ENCODE measurements around the gene TMEM250. TPM values are rescaled to one million over a fixed set of nuclear protein-coding genes. Genes with fewer than 3 reads are reported as not detected.

Gene TMEM250
- total RNA-seq, 1 donor from 2014 or later = 33.6 TPM

DNA sequence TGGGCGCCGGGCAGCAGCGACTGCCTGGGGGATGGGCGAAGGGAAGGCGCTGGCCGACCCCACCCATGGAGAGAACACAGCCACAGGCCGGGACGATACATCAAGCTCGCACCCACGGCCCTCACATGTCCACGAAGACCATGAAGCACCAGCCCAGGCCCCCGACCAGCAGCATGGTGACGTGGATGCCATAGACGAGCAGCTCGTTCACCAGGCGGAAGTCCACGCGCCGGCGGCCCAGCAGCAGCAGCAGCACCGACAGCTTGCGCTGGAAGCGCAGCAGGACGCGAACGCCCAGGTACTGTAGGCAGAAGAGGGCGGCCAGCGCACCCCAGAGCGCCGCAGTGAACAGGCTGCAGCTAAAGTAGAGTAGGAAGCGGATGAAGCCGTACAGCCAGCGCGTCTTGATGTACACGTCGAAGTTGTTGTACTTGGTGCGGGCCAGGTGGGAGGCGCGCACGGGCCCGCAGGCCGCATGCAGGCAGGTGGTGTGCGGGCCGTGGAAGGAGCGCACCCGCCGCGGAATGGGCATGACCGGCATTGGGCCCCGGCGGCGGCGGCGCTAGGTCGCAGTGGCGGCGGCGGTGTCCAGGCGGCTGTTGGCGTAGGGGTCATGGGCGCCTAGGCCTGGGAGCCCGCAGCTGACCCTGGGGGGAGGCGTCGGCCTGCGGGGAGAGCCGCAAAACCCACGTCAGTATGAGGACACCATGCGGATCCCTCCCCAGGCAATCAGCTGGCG is 2.1 kb downstream of the TMEM250 start:
- H3K4me3 Mint-ChIP-seq (ENCODE audit: unreplicated experiment) = no peak overlapping the region
- H3K27ac Mint-ChIP-seq (ENCODE audit: unreplicated experiment) = no peak overlapping the region
- H3K9me3 Mint-ChIP-seq (ENCODE audit: unreplicated experiment) = no peaks in the 10 kb centered on the region
- H3K27me3 Mint-ChIP-seq (ENCODE audit: unreplicated experiment) = peaks cover 2% of the 10 kb centered on the region
- TF ChIP-seq CTCF (IDR thresholded peaks at IDR 0.05; ENCODE audit: unreplicated experiment) = no peak
- H3K4me1 Mint-ChIP-seq (ENCODE audit: unreplicated experiment) = no peaks in the 10 kb centered on the region
- no peak for DNase-seq (ENCODE audit: low spot score)
- no peaks in the 10 kb centered on the region for H3K36me3 Mint-ChIP-seq (ENCODE audit: low read depth, unreplicated experiment)

DNA sequence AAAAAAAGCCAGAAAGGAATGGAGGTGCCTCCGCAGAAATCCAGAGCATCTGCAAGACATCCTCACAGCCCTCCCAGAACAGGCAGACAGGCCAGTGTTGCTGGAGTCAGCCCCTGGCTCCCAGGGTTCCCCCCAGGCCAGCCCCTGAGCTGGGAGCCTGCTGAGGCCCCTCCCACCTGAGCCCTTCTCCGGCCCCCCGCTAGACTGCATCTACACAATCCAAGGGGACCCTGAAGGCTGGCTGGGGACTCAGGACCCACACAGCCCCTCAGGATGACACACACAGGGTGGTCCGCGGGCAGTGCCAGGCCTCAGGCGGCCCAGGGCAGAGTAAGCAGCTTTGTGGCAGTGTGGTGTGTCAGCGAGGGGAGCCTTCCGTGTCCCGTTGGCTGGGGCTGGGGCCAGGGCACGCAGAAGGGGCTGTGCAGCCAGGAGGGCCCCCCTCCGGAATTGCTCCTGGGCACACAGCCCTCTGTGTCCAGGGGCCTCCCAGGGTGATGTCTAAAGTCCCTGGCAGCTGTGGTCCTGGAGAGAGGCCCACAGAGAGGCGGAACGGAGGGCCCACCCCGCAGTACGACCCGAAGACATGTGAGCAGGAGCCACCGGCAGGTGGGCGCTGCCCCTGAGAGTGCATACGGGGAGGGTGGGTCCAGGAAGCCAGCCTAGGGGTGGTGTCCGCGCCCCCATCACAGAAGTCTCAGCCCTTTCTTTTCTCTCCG is 2.9 kb downstream of the TMEM250 start:
- DNase-seq (ENCODE audit: low spot score) = no peak
- no peaks in the 10 kb centered on the region for H3K9me3 Mint-ChIP-seq (ENCODE audit: unreplicated experiment)
- no peaks in the 10 kb centered on the region for H3K36me3 Mint-ChIP-seq (ENCODE audit: low read depth, unreplicated experiment)
- H3K4me1 Mint-ChIP-seq (ENCODE audit: unreplicated experiment) = no peaks in the 10 kb centered on the region
- no peak overlapping the region for H3K27ac Mint-ChIP-seq (ENCODE audit: unreplicated experiment)
- no peak overlapping the region for H3K4me3 Mint-ChIP-seq (ENCODE audit: unreplicated experiment)
- H3K27me3 Mint-ChIP-seq (ENCODE audit: unreplicated experiment) = peaks cover 2% of the 10 kb centered on the region
- TF ChIP-seq CTCF (IDR thresholded peaks at IDR 0.05; ENCODE audit: unreplicated experiment) = no peak

- H3K36me3 Mint-ChIP-seq (ENCODE audit: low read depth, unreplicated experiment) = no peaks in the 10 kb centered on the region
- no peak overlapping the region for H3K27ac Mint-ChIP-seq (ENCODE audit: unreplicated experiment)
- no peak for DNase-seq (ENCODE audit: low spot score)
- H3K27me3 Mint-ChIP-seq (ENCODE audit: unreplicated experiment) = peaks cover 2% of the 10 kb centered on the region
- no peaks in the 10 kb centered on the region for H3K4me1 Mint-ChIP-seq (ENCODE audit: unreplicated experiment)
- H3K4me3 Mint-ChIP-seq (ENCODE audit: unreplicated experiment) = no peak overlapping the region
- no peak for TF ChIP-seq CTCF (IDR thresholded peaks at IDR 0.05; ENCODE audit: unreplicated experiment)
- H3K9me3 Mint-ChIP-seq (ENCODE audit: unreplicated experiment) = no peaks in the 10 kb centered on the region
Measured at GRCh38 chr9:136115206-136115605, 3.5 kb downstream of the TMEM250 start.

DNA sequence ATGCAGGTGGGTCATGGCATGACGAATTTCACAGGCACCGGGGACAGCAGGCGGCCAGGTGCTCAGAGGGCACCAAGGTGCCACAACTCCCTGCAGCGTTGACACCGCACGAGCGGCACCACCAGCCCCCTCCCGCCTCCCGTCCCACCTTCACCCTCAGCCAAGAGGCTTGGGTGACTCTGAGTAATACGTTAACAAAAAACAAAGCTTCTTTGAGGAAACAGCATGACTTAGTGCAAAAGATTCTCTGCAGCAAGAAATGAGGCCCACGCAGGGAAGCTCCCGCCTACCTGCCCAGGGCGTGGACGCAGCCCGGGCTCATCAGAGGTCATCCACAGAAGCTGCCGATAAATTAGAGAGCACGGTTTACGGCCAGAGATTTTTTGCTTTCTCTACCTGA is 4.1 kb downstream of the TMEM250 start:
- H3K27me3 Mint-ChIP-seq (ENCODE audit: unreplicated experiment) = peaks cover 2% of the 10 kb centered on the region
- no peak for DNase-seq (ENCODE audit: low spot score)
- no peak for TF ChIP-seq CTCF (IDR thresholded peaks at IDR 0.05; ENCODE audit: unreplicated experiment)
- no peaks in the 10 kb centered on the region for H3K4me1 Mint-ChIP-seq (ENCODE audit: unreplicated experiment)
- H3K4me3 Mint-ChIP-seq (ENCODE audit: unreplicated experiment) = no peak overlapping the region
- H3K9me3 Mint-ChIP-seq (ENCODE audit: unreplicated experiment) = no peaks in the 10 kb centered on the region
- H3K36me3 Mint-ChIP-seq (ENCODE audit: low read depth, unreplicated experiment) = no peaks in the 10 kb centered on the region
- no peak overlapping the region for H3K27ac Mint-ChIP-seq (ENCODE audit: unreplicated experiment)

DNA sequence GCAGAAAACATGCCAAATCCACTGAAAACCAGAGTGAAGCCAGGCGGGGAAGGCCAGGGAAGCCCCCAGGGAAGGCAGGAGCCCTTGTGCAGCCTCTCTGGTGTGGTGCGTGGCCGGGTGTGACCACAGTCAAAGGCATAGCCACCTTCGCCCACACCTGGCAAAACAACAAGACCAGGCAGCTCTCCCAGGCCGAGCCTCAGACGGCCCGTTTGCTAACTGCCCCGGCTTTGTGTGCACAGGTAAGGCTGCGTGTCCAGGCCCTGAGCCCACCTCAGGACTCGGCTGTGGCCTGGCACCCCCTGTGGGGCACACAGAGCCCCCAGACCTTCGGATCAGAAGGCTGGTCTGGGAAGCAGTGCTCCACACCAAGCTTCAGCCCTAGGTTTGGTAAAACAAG is 6.1 kb downstream of the TMEM250 start:
- Mint-ChIP-seq H3K36me3 (ENCODE audit: low read depth, unreplicated experiment) (no peaks in the 10 kb centered on the region), H3K9me3 (ENCODE audit: unreplicated experiment) (no peaks in the 10 kb centered on the region), H3K4me1 (ENCODE audit: unreplicated experiment) (no peaks in the 10 kb centered on the region), H3K27ac (ENCODE audit: unreplicated experiment) (no peak overlapping the region), H3K27me3 (ENCODE audit: unreplicated experiment) (peaks cover 7% of the 10 kb centered on the region), H3K4me3 (ENCODE audit: unreplicated experiment) (no peak overlapping the region)
- no peak for TF ChIP-seq CTCF (IDR thresholded peaks at IDR 0.05; ENCODE audit: unreplicated experiment)
- DNase-seq (ENCODE audit: low spot score) = no peak
